ENCODE measurements around the gene WDR70.
"Not testable (repeated sequence)": the region's sequence is repeated elsewhere in the genome, so short reads cannot be mapped to it uniquely, and the experiment has no call there.

The WDR70 gene

GRCh38 chr5:37437711-37438110 is 58.6 kb downstream of the WDR70 start:
- no peak for ATAC-seq
- TF ChIP-seq TOX (CRISPR knock-in tag; IDR thresholded peaks at IDR 0.05; ENCODE audit: borderline replicate concordance) (no peak), ZFP30 (CRISPR knock-in tag; IDR thresholded peaks at IDR 0.05) (no peak)

- not testable (repeated sequence) for ATAC-seq
Observed at GRCh38 chr5:37445783-37446182, 66.7 kb downstream of the WDR70 start.

GRCh38 chr5:37448941-37449340 is 69.8 kb downstream of the WDR70 start:
- ATAC-seq, result no peak
- TF ChIP-seq SNAI2 (CRISPR knock-in tag; IDR thresholded peaks at IDR 0.05), result no peak
- TF ChIP-seq TCF4 (CRISPR knock-in tag; IDR thresholded peaks at IDR 0.05; ENCODE audit: borderline replicate concordance), result no peak
- TF ChIP-seq ZNF565 (CRISPR knock-in tag; conservative IDR thresholded peaks at IDR 0.05; ENCODE audit: low read depth), result no peak
- TF ChIP-seq PATZ1 (CRISPR knock-in tag; IDR thresholded peaks at IDR 0.05; ENCODE audit: borderline replicate concordance), result no peak
- TF ChIP-seq ZC3H10 (CRISPR knock-in tag; IDR thresholded peaks at IDR 0.05), result no peak
- no peak for TF ChIP-seq ZNF8 (CRISPR knock-in tag; IDR thresholded peaks at IDR 0.05)
- TF ChIP-seq TSHZ2 (CRISPR knock-in tag; IDR thresholded peaks at IDR 0.05), result no peak
- TF ChIP-seq POU6F1 (CRISPR knock-in tag; IDR thresholded peaks at IDR 0.05; ENCODE audit: borderline replicate concordance, low read depth), result no peak

- ATAC-seq, result not testable (repeated sequence)
Observed at GRCh38 chr5:37451991-37452390, 72.9 kb downstream of the WDR70 start.

GRCh38 chr5:37453252-37453651 is 74.1 kb downstream of the WDR70 start:
- not testable (repeated sequence) for ATAC-seq

- ATAC-seq, result peak; percentile 73
Observed at GRCh38 chr5:37454402-37455055, 75.4 kb downstream of the WDR70 start.

GRCh38 chr5:37463191-37464051 is 84.3 kb downstream of the WDR70 start:
- ATAC-seq, result not testable (repeated sequence)

- not testable (repeated sequence) for ATAC-seq
Observed at GRCh38 chr5:37464581-37464980, 85.5 kb downstream of the WDR70 start.

- ATAC-seq, result not testable (repeated sequence)
Observed at GRCh38 chr5:37469383-37469782, 90.3 kb downstream of the WDR70 start.
